ENCODE measurements around the gene TOR1A.

Gene TOR1A

DNA sequence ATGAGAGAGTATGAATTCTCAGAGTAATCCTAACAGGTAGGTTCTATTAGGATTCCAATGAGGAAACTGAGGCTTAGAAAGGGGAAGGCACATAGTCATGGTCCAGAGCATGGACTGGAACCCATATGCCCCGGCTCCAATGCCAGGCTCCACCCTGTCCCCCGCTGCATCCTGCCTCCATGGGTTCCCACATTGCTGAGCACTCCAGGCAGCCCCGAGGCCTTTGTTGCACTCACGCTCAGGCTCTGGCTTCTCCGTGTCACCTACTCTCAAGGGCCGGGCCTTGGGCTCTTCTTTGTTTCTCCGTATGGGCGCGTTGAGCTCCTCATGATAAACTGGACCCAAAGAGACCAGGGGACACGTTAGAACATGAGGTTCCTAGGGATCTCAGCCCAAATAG is 5.0 kb upstream of the TOR1A start:
- intact Hi-C loops (cut with DNase I), result no loop called here
- DNase-seq, result no peak

DNA sequence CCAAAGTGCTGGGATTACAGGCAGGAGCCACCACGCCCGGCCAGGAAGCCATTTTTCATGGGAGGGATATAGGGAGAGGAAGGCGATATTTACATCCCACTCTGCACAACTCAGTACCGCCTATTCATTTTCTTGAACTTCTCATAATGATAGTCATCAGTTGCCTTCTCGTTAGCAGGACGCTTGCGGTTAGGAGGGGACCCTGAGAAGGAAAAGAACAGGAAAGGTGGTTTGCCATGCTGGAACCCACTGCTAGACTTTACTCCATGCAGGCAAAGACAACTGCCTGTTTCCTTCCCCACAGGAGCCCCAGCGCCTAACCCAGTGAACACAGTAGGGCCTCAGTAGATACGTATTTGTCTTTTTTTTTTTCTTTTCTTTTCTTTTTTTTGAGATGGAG is 4.1 kb upstream of the TOR1A start:
- intact Hi-C loops (cut with DNase I), result no loop called here
- DNase-seq, result no peak

DNA sequence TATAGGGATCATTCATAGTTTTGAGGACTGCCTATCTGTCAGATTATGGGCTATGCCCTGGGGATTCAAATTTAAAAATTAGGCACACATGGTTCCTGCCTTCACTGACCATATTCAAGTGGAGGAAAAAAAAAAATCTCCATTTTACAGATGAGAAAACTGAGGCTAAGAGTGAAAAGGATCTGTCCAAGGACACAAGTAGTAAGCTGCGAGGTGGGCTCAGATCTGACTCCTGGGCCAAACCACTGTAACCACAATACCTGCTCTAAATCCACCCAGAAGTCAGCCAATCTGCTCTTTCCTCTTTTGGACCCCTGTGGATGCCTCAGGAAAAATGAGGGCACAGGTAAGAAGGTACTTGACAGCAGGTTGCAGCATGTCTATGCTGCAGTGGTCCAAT is 2.8 kb upstream of the TOR1A start:
- no peak for DNase-seq
- intact Hi-C loops (cut with DNase I), result no loop called here

DNA sequence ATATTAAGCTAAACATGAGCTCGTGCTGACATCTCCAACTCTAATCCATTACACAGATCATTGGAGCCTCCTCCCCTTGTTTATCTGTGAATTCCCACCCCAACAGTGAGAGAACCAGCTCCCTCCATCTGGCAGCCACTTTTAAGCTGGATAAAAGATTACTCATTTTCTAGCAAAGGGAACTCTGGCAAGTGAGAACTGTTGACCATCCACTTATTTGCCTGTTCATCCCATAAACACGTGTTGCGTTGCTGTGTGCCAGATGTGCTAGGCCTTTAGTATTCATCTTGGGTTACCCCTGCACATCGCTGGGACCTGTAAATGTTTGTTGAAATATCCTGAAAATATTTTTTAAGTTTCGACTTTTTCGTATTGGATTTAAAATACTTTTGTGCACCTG is 2.4 kb upstream of the TOR1A start:
- DNase-seq, result no peak
- intact Hi-C loops (cut with DNase I), result no loop called here

DNA sequence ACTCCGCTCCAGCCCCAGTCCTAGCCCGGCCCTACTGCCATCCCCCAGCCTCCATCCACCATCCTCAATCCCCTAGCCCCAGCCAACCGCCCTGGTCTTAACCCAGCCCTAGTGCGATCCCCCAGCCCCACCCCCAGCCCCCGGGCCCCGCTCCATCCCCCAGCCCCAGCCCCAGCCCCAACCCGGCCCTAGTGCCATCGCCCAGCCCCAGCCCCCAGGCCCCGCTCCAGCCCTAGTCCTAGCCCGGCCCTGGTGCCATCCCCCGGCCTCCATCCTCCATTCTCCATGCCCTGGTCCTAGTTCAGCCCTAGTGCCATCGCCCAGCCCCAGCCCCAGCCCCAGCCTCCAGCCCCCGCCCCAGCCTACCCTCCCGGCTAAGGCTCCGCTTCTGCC is 398 bp downstream of the TOR1A start:
- intact Hi-C loops (cut with DNase I), result no loop called here
- peak in 5 of 42 donors; percentile 11 to 49 (median 31) for DNase-seq

DNA sequence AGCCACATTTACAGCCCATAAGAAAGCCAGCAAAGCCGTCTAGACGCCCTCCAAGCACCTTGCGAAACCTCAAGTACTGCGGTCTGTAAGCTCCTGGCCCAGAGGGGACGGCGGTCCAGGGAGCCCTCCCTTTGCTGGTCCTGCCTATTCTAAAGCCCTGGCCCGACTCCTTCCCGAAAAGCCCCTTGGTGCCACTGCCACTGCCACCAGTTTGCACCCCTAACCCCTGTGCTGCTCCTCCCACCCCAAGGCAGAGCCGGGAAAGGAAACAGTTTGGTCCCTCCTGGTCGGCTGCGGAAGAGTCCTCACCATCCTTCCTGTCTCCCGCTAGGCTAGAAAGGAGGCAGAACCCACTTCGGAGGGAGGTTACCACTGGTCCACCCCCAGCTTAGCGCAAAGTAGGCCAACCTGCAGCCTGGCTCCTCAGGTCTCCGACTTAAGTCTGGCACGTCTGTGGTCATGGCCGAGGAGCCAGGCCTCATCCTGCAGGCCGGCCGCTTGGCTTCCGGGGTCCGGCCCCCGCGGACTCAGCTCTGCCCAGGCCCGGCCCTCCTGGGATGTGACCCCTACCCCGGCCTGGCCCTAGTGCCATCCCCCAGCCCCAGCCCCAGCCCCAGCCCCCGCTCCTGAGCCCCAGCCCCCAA is 916 bp downstream of the TOR1A start:
- peak in 5 of 42 donors; percentile 4 to 33 (median 8) for DNase-seq
- intact Hi-C loops (cut with DNase I), result no loop called here

DNA sequence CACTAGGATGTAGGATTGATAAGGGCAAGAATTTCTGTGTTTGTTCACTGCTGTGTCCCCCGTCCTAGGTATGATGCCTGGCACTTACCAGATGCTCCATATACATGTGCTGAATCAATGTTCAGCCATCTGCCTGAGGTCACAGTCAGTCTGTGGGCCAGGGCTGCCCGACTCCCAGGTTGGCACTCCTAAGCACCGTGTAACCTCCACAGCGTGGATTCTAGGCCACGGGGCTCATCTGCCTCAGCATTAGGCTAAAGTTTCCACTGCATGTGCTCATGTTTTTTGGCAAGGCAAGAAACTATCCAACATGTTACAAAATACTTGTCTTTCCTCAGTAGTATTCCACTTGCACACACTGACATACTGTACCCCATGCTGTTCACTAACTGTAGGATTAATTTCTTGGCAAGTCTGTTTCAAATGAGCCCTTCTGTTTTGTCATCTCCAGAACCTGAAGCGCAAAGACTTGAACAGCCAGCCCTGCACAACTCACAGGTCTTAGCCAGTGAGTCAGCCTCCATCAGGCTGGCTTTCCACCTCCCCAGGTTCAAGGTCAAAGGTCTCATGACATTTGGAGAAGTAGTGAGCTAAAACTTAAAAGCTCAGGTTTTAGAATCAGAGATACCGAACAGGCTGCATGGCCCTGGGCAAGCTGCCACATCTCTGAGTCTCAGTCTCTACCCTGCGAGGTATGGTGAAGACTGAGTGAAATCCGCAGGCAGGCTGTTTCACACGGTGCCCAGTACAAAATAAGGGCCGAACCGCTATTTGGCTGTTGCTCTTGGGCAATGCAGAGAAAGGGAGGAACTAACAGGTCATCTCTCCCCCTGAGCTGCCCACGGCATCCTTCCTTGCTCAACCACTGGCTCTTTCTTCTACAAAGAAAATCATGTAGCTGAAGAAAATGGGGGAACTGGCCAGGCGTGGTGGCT is 7.2 kb downstream of the TOR1A start:
- intact Hi-C loops (cut with DNase I), result no loop called here
- no peak for DNase-seq

DNA sequence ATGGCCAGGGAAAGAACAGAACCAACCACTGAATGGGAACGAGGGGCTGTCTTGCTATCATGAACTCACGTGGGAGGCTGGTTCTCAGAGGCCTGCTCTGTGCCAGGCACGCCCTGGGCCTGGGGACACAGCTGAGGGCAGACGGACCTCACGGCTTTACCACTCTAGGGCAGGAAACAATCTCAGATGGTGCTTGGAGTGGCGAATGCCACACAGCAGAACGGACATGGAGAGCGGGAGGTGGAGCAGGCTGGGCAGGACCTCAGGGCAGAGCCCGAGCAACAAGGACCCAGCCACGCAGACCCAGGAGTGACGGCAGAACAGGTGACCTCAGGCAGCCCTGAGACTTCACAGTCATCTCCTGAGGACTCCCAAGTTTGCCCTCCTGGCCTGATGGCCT is 8.7 kb downstream of the TOR1A start:
- no peak for DNase-seq
- intact Hi-C loops (cut with DNase I), result no loop called here

DNA sequence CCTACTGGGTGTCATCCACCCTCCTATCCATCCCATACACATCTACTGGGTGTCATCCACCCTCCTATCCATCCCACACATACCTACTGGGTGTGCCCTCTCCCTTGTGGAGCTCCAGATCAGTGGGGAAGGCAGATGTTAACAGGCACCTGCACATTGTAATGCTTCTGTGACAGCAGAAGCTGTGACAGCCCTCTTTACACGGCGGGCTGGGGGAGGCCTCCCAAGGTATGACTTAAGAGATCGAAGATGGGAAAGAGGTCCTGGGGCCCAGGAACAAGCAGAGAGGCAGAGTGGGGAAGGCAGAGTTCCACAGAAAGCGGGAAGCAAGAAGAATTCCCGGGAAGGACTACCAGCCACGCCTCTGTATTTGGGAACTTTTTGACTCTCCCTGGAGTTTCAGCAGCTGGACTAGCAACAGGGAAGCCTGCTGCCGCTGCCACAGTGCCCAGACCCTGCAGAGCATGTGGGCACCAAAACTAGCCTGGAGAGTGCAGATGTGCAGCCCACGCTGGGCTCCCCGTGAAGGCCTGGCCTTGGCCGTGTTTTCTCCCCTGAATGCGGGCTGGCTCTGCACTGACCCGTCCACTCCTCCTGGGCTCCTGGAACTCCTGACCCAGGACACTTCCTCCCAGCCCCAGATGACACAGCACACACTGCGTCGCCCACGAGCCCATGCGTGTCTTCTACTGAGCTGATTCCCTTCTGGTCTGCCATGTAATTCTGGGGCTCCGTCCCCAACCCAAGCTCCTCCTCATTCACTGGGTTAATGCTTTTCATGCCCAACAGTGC is 9.3 kb downstream of the TOR1A start:
- intact Hi-C loops (cut with DNase I), result no loop called here
- DNase-seq, result peak in 24 of 42 donors; percentile 21 to 74 (median 42)

DNA sequence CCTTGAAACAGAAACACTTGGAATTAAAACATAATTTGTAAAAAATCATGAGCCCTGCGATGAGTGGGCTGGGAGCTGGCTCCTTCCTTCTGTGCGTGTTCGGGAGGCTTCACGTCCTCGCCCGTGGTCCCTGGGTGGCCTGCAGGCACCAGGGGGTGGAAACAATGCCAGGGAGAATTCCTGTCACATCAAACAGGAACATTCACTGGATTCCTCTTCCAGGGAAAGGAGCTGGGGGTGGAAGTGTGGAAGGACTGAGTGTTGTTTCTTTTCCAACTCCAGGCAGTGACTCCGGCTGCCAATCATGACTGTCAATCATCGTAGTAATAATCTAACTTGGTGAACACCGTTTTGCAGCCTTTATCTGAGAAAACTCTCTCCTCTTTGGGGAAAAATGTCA is 10.3 kb downstream of the TOR1A start:
- intact Hi-C loops (cut with DNase I), result no loop called here
- DNase-seq, result peak in 3 of 42 donors; percentile 24 to 48 (median 43)

DNA sequence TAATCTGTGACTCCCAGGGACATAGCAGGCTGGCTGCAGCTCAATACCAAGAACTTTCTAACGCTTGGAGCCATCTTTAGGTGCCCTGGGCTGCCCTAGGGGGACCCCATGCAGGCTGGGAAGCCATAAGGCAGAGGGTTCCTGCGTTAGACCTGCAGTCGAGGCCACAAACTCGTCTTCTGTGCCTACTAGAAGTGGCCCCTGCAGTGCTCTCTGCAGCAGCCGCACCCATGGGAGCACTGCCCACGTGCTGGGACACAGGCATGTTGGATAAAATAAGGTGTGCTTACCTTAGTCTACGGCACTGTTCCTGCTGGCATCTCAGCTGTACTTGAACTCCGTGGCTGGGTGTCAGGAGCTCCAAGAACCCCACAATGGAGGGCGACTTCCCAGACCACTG is 11.6 kb downstream of the TOR1A start:
- intact Hi-C loops (cut with DNase I), result no loop called here
- no peak for DNase-seq

DNA sequence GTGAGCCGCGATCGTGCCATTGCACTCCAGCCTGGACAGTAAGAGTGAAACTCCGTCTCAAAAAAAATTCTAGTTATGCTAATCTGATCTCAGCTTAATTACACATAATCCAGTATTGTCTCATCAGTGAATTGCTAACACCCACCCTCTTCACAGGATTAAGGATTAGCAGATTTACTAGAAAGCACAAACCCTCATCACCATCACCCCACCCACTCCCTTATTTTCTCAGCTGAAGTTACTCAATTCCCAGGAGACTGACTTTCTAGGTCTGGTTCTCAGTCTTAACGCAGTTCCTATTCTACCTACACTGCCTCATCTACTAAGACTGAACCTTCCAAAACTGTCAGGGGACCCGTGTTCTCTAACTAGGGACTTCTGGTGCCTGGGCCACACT is 12.0 kb downstream of the TOR1A start:
- no peak for DNase-seq
- intact Hi-C loops (cut with DNase I), result no loop called here

DNA sequence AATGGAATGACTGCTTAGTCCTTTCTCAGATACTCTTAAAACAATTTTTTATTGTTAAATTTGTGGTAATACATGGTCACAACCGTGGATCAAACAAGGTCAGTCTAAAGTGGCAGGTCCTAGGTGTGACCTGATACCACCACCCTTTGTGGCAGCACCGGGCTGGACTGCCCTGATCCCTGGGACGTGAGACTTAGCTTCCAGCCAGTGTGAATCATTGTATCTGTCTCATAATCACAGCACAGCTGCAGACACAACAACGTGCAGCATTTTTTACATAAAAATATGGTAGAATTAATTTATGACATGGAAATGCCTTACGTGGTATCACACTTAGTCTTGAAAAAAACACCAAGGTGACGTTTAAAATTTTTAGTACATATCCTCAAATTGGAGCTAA is 13.1 kb downstream of the TOR1A start:
- no peak for DNase-seq
- intact Hi-C loops (cut with DNase I), result no loop called here

DNA sequence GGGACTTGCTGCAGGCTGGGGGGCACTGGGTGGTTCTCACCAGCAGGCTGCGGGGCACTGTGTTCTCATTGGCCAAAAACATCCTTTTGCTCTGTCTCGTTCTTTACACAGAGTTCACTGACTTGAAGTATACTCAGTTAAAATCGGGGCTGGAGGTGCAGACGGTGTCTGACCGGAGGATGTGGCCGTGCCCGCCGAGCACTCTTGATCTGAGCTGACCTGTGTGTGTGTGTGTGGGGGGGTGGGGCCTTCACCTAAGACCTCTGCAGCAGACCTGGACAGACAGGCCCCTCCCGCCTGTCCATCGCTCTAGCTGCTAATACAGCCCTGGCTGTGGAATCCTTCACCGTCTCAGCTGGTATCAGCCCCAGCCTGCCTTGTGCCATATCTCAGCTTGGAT is 13.8 kb downstream of the TOR1A start:
- intact Hi-C loops (cut with DNase I), result no loop called here
- DNase-seq, result no peak

DNA sequence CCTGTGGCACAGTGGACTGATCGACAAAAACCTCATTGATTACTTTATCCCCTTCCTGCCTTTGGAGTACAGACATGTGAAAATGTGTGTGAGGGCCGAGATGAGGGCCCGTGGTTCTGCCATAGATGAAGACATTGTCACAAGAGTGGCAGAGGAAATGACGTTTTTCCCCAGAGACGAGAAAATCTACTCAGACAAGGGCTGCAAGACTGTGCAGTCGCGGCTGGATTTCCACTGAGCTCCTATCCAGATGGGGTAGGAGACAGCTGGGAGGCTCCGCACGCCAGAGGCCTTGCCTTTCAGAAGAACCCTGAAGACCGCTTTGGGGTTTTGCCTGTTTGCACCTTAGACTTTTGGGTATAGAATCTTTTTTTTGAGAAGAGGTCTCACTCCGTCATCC is 14.6 kb downstream of the TOR1A start:
- no peak for DNase-seq
- intact Hi-C loops (cut with DNase I), result no loop called here

DNA sequence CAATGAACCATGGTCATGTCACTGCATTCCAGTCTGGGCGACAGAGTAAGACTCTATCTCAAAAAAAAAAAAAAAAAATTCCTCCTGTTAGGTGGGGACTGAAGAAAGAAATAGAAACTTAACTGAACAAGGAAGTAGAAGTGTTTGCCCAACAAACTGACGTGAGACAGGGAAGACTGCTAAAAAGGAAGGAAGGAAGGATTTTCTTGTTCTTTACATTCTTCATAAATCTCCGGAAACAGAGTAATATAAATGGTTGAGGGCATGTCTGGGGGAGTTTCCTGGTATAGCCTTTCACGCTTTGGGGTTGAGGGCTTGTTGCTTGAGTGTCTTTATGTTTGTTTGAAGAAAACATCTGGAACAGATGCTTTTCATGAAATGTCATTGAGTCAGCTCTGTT is 17.9 kb downstream of the TOR1A start:
- no peak for DNase-seq

DNA sequence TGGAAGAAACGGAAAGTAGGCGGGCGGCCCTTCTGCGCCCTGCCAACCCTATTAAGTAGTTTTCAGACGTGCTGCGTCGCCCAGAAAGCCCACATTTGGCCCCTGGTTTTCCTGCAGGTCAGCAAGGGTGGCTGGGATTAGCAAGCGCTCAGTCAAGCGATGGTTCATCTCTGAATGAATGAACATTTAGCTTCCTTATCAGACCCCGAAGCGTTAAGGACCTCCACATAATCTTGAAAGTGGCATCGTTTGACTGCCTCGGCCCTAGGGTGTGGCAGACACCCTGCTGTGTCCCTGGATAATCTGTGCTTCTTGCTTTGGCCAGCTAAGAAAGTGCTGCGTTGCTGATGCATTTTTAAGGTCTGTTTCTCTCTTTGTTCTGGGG is 20.3 kb downstream of the TOR1A start:
- intact Hi-C loops (cut with DNase I), result no loop called here
- no peak for DNase-seq

More for the DNA sequence above, 17.9 kb downstream of the TOR1A start:
- intact Hi-C loops (cut with DNase I), result no loop called here

DNA sequence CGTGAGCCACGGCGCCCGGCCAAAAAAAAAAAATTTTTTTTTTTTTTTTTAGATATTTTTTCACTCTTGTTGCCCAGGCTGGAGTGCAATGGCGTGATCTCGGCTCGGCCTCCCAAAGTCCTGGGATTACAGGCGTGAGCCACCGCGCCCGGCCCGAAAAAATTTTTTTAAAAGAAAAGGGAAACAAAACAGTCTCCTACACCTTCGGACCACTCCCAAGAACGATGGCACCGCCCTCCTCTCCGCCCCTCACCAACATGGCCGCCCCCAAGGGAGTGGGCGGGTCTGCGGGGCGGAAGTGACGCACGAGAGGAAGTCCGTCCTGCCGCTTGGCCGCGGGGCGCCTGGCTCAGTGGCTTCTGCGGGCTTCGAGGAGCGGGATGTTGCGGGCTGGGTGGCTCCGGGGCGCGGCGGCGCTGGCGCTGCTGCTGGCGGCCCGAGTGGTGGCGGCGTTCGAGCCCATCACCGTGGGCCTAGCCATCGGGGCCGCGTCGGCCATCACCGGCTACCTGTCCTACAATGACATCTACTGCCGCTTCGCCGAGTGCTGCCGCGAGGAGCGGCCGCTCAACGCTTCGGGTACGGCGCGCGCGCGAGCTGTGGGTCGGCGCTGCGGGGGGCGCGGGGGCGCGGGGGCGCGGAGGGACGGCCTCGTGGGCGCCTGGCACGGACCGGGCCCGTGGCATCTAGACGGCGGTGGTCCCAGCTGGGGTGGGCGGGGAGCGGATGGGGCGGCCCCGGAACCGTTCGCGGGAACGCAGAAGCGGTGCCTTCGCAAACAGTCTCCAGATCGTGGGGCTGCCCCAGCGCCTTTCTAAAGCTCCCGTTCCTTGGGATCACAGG is 20.9 kb downstream of the TOR1A start, which contains the start of gene TOR1B:
TOR1B (plus strand) TSS at position 352 of the 843 bp plus-strand sequence; CDS start at position 381, 29 bp downstream.
- peak; percentile 83 to 98 (median 95) for DNase-seq
- intact Hi-C loops (cut with DNase I), result no loop called here

DNA sequence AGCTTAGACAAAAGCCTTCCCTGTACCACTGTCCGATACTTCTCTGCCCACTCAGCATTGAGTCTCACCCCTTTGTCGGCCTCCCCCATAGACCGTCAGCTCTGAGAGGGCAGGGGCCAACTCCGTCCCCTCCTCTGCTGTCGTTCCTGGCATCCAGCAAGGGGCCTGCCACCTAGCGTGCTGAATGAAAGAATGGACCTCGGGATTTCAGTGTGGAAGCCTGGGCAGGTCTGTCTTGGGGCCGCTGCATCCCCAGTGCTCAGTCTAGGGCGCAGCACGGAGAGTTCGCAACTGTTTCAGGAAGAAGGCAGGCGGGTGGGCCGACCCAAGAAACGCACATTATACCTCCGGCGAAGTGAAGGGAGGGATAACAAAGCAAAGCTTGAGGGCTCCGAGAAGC is 22.4 kb downstream of the TOR1A start:
- no peak for DNase-seq
- intact Hi-C loops (cut with DNase I), result no loop called here

Data from head of caudate nucleus (tissue), 42 donors.